Measurements from ENCODE around the gene R3HDM4.

R3HDM4 gene

DNA sequence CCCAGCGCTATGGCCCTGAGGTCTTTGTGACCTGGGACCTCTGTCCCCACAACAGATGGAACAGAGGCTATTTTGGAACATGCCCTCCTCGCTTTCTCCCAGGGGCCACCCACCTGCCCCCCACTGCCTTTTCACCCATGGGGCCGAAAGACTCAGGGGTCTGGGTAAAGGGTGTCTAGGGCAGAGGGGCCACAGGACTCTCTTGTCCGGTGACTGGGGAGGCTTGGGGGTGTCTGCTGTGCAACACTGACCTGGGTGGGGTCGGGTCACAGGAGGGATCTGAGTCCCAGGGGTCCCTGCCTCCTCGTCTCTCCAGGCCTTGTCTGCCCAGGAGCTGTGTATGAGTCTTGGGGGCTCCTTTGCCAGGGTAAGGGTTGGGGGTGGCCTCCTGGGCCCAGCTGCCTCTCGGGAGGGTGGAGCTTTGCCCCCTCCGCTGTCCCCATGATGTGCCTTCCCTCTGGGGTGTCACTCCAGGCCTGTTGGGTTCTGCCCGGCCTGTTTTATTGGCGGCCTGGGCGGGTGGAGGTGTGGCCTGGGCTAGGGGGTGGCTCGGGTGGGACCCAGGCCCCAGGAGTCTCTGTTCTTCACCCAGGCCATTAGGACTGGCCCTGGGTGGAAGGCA, 14.9 kb upstream of the R3HDM4 start:
- DNase-seq (ENCODE audit: insufficient read length, low spot score) (no peak), FAIRE-seq (no peak)
- TF ChIP-seq POLR2AphosphoS5 (IDR thresholded peaks at IDR 0.05; ENCODE audit: low read depth, low read length) (no peak), SPI1 (IDR thresholded peaks at IDR 0.05; ENCODE audit: low read depth, low read length) (no peak), POU2F2 (IDR thresholded peaks at IDR 0.05; ENCODE audit: low read depth, low read length) (no peak), TAF1 (IDR thresholded peaks at IDR 0.05; ENCODE audit: low read depth, low read length) (no peak), POLR2A (IDR thresholded peaks at IDR 0.05; ENCODE audit: low read depth, low read length) (no peak), PAX5 (IDR thresholded peaks at IDR 0.05; ENCODE audit: insufficient read depth, low read length, severe bottlenecking) (no peak)

GRCh38 chr19:927351-927779, 14.3 kb upstream of the R3HDM4 start:
- no peak for DNase-seq (ENCODE audit: insufficient read length, low spot score)
- FAIRE-seq = peak; percentile 58
- TF ChIP-seq TAF1 (IDR thresholded peaks at IDR 0.05; ENCODE audit: low read depth, low read length) (no peak), PAX5 (IDR thresholded peaks at IDR 0.05; ENCODE audit: insufficient read depth, low read length, severe bottlenecking) (no peak), POLR2A (IDR thresholded peaks at IDR 0.05; ENCODE audit: low read depth, low read length) (no peak), POU2F2 (IDR thresholded peaks at IDR 0.05; ENCODE audit: low read depth, low read length) (no peak), SPI1 (IDR thresholded peaks at IDR 0.05; ENCODE audit: low read depth, low read length) (no peak), POLR2AphosphoS5 (IDR thresholded peaks at IDR 0.05; ENCODE audit: low read depth, low read length) (no peak)

GRCh38 chr19:926589-927350, 13.8 kb upstream of the R3HDM4 start:
- no peak for FAIRE-seq
- DNase-seq (ENCODE audit: insufficient read length, low spot score) = no peak
- no peak for TF ChIP-seq TAF1 (IDR thresholded peaks at IDR 0.05; ENCODE audit: low read depth, low read length)
- TF ChIP-seq POLR2A (IDR thresholded peaks at IDR 0.05; ENCODE audit: low read depth, low read length) = no peak
- TF ChIP-seq PAX5 (IDR thresholded peaks at IDR 0.05; ENCODE audit: insufficient read depth, low read length, severe bottlenecking) = no peak
- no peak for TF ChIP-seq POLR2AphosphoS5 (IDR thresholded peaks at IDR 0.05; ENCODE audit: low read depth, low read length)
- TF ChIP-seq POU2F2 (IDR thresholded peaks at IDR 0.05; ENCODE audit: low read depth, low read length) = peak; percentile 89; the same call in 1 of the 2 replicates
- TF ChIP-seq SPI1 (IDR thresholded peaks at IDR 0.05; ENCODE audit: low read depth, low read length) = no peak

GRCh38 chr19:926323-926588, 13.2 kb upstream of the R3HDM4 start:
- no peak for DNase-seq (ENCODE audit: insufficient read length, low spot score)
- TF ChIP-seq POLR2AphosphoS5 (IDR thresholded peaks at IDR 0.05; ENCODE audit: low read depth, low read length) (no peak), TAF1 (IDR thresholded peaks at IDR 0.05; ENCODE audit: low read depth, low read length) (no peak), POLR2A (IDR thresholded peaks at IDR 0.05; ENCODE audit: low read depth, low read length) (no peak), SPI1 (IDR thresholded peaks at IDR 0.05; ENCODE audit: low read depth, low read length) (no peak), POU2F2 (IDR thresholded peaks at IDR 0.05; ENCODE audit: low read depth, low read length) (no peak)
- FAIRE-seq = no peak

DNA sequence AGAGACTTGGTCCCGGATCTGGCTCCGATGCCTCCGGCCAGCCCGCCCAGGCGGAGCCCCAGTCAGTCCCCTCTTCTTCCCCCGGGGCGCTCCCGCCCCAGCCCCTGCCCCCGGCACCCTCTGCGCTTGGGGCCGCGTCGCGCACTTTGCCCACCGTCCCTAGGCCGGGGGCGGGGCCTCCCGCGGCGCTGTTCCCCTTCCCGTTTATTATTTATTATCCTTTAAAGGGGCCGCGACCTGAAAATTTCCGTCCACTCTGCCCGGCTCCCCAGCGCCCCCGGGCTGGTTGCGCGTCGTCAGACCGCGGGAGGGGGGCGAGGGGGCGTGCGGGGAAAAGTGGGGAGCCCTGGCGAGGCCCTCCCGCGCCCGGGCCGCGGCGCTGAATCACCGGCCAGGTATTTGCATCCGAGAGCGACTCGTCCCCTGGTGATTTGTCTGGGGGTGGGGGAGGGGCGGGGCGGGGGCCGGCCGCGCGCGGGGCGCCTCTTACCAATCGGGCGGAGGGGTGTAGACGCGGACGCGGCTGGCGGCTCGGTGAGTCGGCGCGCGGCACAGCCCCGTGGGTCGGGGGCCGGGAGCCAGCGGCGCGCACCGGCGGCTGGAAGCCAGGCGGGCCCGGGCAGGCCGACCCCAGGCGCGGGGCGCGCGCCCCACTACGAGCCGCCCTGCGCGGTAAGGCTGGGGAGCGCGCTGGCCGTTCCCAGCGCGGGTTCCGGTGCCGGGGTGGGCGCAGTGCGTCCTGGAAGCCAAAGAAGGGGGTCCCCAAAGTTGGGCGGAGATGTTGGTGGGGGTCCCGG, 12.7 kb upstream of the R3HDM4 start, which contains the start of gene ARID3A:
Gene ARID3A (plus strand): TSS at position 510 of the 797 bp plus-strand sequence. CDS start 3,494 bp downstream, outside the sequence.
- DNase-seq (ENCODE audit: insufficient read length, low spot score) (no peak), FAIRE-seq (peak; percentile 88)
- TF ChIP-seq PAX5 (IDR thresholded peaks at IDR 0.05; ENCODE audit: insufficient read depth, low read length, severe bottlenecking) = no peak
- no peak for TF ChIP-seq POU2F2 (IDR thresholded peaks at IDR 0.05; ENCODE audit: low read depth, low read length)
- peak; percentile 57 for TF ChIP-seq SPI1 (IDR thresholded peaks at IDR 0.05; ENCODE audit: low read depth, low read length)
- TF ChIP-seq TAF1 (IDR thresholded peaks at IDR 0.05; ENCODE audit: low read depth, low read length) = no peak
- no peak; the same call in 1 of the 2 replicates for TF ChIP-seq POLR2AphosphoS5 (IDR thresholded peaks at IDR 0.05; ENCODE audit: low read depth, low read length)

DNA sequence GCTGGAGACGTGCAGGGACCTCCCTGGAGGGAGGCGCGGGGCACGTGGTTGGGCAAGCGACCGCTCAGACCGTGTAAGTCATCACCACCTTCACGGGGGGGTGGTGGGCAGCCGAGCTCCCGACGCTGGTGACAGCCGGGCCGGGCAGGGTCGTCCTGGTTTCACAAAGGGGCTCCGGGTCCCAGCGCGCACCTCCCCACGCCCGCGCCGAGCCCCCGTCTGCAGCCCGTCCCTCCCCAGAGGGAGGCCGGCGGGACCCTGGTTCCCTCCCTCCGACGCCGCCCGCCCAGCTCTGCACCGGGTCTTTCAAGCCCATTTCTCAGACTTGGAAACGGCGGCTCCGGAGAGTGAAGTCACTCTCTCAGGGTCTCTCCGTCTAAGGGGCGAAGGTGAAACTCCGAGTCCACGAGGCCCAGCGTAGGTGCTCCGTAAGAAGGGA, 12.1 kb upstream of the R3HDM4 start:
- DNase-seq (ENCODE audit: insufficient read length, low spot score) = no peak
- TF ChIP-seq PAX5 (IDR thresholded peaks at IDR 0.05; ENCODE audit: insufficient read depth, low read length, severe bottlenecking) (no peak), SPI1 (IDR thresholded peaks at IDR 0.05; ENCODE audit: low read depth, low read length) (no peak), TAF1 (IDR thresholded peaks at IDR 0.05; ENCODE audit: low read depth, low read length) (no peak), POLR2AphosphoS5 (IDR thresholded peaks at IDR 0.05; ENCODE audit: low read depth, low read length) (no peak), POLR2A (IDR thresholded peaks at IDR 0.05; ENCODE audit: low read depth, low read length) (no peak), POU2F2 (IDR thresholded peaks at IDR 0.05; ENCODE audit: low read depth, low read length) (no peak)
- FAIRE-seq = no peak

DNA sequence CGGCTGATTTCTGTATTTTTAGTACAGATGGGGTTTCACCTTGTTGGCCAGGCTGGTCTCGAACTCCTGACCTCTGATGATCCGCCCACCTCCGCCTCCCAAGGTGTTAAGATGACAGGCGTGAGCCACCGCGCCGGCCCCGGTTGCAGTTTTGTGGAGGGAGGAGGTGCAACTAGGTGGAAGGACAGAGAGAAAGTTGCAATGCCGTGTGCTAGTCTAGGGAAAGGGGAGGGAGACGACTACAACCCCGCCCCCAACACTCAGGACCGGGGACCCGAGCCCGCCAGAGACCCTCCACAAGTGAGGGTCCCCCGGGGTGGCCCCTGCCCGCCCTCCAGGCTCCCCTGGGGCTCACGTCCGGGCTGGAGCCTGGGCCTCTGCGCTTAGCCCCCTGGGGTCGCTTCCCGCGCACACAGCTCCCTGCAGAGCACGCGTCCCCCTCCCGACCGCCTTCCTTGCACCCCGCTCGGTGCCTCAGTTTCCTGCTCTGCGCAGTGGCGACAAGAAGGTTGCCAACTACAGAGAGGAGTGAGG, 11.6 kb upstream of the R3HDM4 start:
- TF ChIP-seq SPI1 (IDR thresholded peaks at IDR 0.05; ENCODE audit: low read depth, low read length) = no peak
- no peak for TF ChIP-seq POLR2AphosphoS5 (IDR thresholded peaks at IDR 0.05; ENCODE audit: low read depth, low read length)
- no peak for TF ChIP-seq POLR2A (IDR thresholded peaks at IDR 0.05; ENCODE audit: low read depth, low read length)
- TF ChIP-seq TAF1 (IDR thresholded peaks at IDR 0.05; ENCODE audit: low read depth, low read length) = no peak
- no peak for TF ChIP-seq PAX5 (IDR thresholded peaks at IDR 0.05; ENCODE audit: insufficient read depth, low read length, severe bottlenecking)
- TF ChIP-seq POU2F2 (IDR thresholded peaks at IDR 0.05; ENCODE audit: low read depth, low read length) = no peak
- no peak for DNase-seq (ENCODE audit: insufficient read length, low spot score)
- FAIRE-seq = peak; percentile 93

GRCh38 chr19:920051-920864, 7.2 kb upstream of the R3HDM4 start:
- DNase-seq (ENCODE audit: insufficient read length, low spot score) = no peak
- TF ChIP-seq POLR2A (IDR thresholded peaks at IDR 0.05; ENCODE audit: low read depth, low read length) = no peak
- TF ChIP-seq SPI1 (IDR thresholded peaks at IDR 0.05; ENCODE audit: low read depth, low read length) = no peak
- no peak for TF ChIP-seq POU2F2 (IDR thresholded peaks at IDR 0.05; ENCODE audit: low read depth, low read length)
- TF ChIP-seq TAF1 (IDR thresholded peaks at IDR 0.05; ENCODE audit: low read depth, low read length) = no peak
- TF ChIP-seq POLR2AphosphoS5 (IDR thresholded peaks at IDR 0.05; ENCODE audit: low read depth, low read length) = no peak
- no peak for TF ChIP-seq PAX5 (IDR thresholded peaks at IDR 0.05; ENCODE audit: insufficient read depth, low read length, severe bottlenecking)
- peak; percentile 90 for FAIRE-seq
